ENCODE data around the gene SET.

DNA sequence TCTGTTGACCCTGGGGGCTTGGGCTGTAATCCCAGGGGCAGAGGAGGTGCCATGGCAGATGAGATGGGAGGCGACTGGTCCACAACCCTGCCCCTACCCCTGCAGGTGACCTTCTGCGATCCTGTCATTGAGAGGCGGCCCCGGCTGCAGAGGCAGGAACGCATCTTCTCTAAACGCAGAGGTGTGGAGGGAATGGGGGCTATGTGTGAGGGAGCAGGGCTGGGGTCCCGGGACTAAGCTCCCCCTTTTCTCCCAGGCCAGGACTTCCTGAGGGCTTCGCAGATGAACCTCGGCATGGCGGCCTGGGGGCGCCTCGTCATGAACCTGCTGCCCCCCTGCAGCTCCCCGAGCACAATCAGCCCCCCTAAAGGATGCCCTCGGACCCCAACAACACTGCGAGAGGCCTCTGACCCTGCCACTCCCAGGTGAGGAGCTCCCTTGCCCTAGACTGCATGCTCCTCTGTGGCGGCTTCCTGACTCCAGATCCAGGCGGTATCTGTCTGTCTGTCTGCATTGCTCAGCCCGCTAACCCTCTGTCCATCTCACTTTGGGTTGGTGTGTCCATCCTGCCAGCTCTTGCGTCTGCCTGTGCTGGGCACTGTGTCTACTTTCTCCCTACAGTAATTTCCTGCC, 25.0 kb downstream of the SET start:
- TF ChIP-seq, protein P1, sequence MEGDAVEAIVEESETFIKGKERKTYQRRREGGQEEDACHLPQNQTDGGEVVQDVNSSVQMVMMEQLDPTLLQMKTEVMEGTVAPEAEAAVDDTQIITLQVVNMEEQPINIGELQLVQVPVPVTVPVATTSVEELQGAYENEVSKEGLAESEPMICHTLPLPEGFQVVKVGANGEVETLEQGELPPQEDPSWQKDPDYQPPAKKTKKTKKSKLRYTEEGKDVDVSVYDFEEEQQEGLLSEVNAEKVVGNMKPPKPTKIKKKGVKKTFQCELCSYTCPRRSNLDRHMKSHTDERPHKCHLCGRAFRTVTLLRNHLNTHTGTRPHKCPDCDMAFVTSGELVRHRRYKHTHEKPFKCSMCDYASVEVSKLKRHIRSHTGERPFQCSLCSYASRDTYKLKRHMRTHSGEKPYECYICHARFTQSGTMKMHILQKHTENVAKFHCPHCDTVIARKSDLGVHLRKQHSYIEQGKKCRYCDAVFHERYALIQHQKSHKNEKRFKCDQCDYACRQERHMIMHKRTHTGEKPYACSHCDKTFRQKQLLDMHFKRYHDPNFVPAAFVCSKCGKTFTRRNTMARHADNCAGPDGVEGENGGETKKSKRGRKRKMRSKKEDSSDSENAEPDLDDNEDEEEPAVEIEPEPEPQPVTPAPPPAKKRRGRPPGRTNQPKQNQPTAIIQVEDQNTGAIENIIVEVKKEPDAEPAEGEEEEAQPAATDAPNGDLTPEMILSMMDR (conservative IDR thresholded peaks at IDR 0.05): no peak
- no peak for TF ChIP-seq ZFX (IDR thresholded peaks at IDR 0.05)

Data from C4-2B (cell line).